Breast epithelium (tissue), 4 donors: ENCODE results near the gene IRF5. TPM values are rescaled to one million over a fixed set of nuclear protein-coding genes. Genes with fewer than 3 reads are reported as not detected.

Source experiments
- DNase-seq, 2 donors: peaks; one replicate each; pipeline ENCODE4 v3.0.0-alpha.2; 2019; ENCODE audit warnings: low spot score in 2 of 2
- H3K27ac ChIP-seq, 2 donors: fragments of 200-600 bp; sonication (generic) in 1 of 2; one replicate each; pipeline ENCODE4 v1.5.1; 2016 to 2019; ENCODE audit warnings: mild to moderate bottlenecking in 1 of 2
- H3K27me3 ChIP-seq, 2 donors: fragments of 200-600 bp; sonication (generic) in 1 of 2; one replicate each; pipeline versions ENCODE4 v1.5.1 to v1.6.0; 2017 to 2019; ENCODE audit warnings: control low read depth in 1 of 2, mild to moderate bottlenecking in 1 of 2
- H3K36me3 ChIP-seq: fragments of 200-600 bp; one replicate; pipeline ENCODE4 v1.5.1; 2019
- H3K4me1 ChIP-seq, 2 donors: fragments of 200-600 bp; sonication (generic); one replicate each; pipeline ENCODE4 v1.5.1; 2016 to 2019; ENCODE audit warnings: control low read depth in 1 of 2
- H3K4me3 ChIP-seq, 3 donors: fragments of 200-600 bp; sonication (generic); 1 replicate in 2 of 3; 2 replicates in 1 of 3; pipeline ENCODE4 v1.5.1; 2016 to 2019; ENCODE audit warnings: mild to moderate bottlenecking in 3 of 3, moderate library complexity in 2 of 3
- H3K9me3 ChIP-seq, 2 donors: fragments of 200-600 bp; sonication (generic) in 1 of 2; one replicate each; pipeline ENCODE4 v1.5.1; 2016 to 2019; ENCODE audit warnings: control low read depth in 1 of 2
- POLR2A ChIP-seq: fragments of 450-650 bp; IDR thresholded peaks from one replicate; pipeline ENCODE4 v1.6.1; 2016; ENCODE audit warnings: antibody characterized with exemption, mild to moderate bottlenecking, moderate library complexity
- POLR2AphosphoS5 ChIP-seq, 3 donors: sonication (generic); formaldehyde crosslinking; IDR thresholded peaks; one replicate each; pipeline ENCODE4 v1.6.1; 2017; ENCODE audit warnings: antibody characterized with exemption in 3 of 3
- intact Hi-C: fragments of 100-400 bp; cut with DNase I; formaldehyde crosslinking; loops from one replicate; pipeline ENCODE4 v1.15.1; 2023; ENCODE audit warnings: low total_unique reads
- total RNA-seq, 3 donors: library from RNA; depleted of rRNA; stranded (reverse); fragments of >200 nt; gene quantifications; one replicate each; pipeline ENCODE4 v1.1.0, GENCODE V29; 2016
- TF ChIP-seq, protein P1 (sequence below), 3 donors: fragments of 450-650 bp; IDR thresholded peaks; one replicate each; pipeline ENCODE4 v1.5.1; 2016 to 2017; ENCODE audit warnings: antibody characterized with exemption in 3 of 3, mild to moderate bottlenecking in 3 of 3, moderate library complexity in 3 of 3

The IRF5 gene
- total RNA-seq, 3 donors from 2014 or later = 4.6 to 19.4 (median 11.1) TPM

DNA sequence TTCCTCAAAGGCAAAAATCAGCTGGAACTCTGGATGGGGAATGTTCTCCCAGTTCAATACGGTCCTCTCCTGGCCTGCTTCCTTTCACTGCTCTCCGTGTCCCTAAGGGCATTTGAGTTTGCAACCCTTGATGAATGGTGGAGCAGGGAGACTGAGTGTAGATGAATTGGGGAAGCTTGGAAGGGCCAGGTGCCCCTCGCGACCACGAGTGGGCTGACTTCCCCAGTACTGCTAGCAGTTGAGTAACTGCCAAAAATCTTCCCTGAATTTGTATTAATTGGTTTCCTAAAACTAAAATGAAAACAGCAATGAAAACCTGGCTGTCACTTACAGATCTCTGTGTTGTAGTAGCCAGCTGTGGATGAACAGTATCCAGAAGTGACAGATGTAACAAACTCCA is 13.6 kb downstream of the IRF5 start:
- TF ChIP-seq, protein P1, sequence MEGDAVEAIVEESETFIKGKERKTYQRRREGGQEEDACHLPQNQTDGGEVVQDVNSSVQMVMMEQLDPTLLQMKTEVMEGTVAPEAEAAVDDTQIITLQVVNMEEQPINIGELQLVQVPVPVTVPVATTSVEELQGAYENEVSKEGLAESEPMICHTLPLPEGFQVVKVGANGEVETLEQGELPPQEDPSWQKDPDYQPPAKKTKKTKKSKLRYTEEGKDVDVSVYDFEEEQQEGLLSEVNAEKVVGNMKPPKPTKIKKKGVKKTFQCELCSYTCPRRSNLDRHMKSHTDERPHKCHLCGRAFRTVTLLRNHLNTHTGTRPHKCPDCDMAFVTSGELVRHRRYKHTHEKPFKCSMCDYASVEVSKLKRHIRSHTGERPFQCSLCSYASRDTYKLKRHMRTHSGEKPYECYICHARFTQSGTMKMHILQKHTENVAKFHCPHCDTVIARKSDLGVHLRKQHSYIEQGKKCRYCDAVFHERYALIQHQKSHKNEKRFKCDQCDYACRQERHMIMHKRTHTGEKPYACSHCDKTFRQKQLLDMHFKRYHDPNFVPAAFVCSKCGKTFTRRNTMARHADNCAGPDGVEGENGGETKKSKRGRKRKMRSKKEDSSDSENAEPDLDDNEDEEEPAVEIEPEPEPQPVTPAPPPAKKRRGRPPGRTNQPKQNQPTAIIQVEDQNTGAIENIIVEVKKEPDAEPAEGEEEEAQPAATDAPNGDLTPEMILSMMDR (IDR thresholded peaks at IDR 0.05) = no peak
- TF ChIP-seq POLR2AphosphoS5 (IDR thresholded peaks at IDR 0.05) (no peak), POLR2A (no peak)
- Histone ChIP-seq H3K4me3 (no peak overlapping the region), H3K27me3 (no peaks in the 10 kb centered on the region), H3K27ac (no peak overlapping the region), H3K9me3 (no peaks in the 10 kb centered on the region), H3K4me1 (no peaks in the 10 kb centered on the region), H3K36me3 (no peaks in the 10 kb centered on the region)
- intact Hi-C loops = no loop called here
- DNase-seq = no peak

DNA sequence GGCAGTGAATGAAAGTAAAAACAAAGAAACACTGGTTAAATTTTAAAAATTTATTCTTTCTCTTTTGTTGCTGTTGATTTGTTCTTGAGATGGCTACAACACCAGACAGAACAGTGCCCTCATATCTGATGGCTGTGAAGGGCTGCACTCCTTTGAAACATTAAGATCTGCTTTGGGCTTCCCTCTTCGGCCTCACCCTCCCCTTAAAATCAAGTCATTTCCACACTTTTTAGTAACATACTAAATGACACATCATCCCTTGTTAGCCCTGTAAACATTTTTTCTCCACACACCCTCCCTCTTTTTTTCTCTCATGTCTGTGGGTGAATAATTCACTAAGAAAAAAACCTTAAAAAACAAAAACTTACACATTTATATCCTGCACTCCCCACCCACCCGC is 16.4 kb downstream of the IRF5 start:
- H3K36me3 ChIP-seq = no peaks in the 10 kb centered on the region
- H3K27ac ChIP-seq = no peak overlapping the region
- intact Hi-C loops = no loop called here

DNA sequence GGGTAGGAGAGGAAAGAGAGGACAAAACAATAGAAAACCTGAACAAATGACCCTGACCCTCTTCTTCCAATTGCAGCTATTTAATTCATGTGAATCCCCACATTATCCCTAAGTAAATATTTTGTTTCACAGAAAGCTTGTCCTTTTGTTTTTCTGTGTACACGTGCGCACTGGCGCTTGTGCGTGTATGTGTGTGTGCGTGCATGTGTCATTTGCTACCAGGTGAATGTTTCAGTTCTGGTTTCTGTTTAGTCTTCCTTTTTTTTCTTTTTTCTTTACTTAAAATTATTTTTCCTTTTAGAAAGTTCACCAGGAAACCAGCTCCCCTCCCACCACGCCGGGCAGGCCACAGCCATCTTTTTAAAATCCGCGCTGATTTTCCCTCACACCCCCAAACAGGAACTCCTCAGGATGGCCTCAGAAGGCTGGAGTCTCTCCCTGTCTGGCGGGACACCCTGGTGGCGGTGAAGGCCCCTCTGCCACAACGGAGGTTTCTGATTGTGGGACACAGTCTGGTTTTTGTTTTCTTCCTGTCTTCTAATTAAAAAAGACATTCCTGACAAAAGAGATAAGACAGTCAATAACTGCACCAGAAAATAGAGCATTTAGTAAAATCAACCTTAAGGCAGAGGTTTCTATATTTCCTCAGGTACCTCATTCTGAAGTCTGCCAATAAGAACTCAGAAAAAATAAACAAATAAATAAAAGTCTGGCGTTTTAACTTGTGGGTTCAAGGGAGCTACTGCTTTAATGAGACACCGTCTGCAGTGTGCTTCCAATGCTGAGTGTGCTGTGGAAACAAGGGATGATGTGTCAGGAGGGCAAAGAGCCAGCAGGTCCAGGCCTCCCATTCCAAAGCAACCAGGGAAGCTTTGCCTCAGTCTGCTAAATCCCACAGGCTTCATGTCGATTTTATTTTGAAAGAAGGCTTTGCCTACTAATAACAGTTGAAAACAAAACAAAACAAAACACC is 17.4 kb downstream of the IRF5 start:
- TF ChIP-seq POLR2A (no peak), POLR2AphosphoS5 (IDR thresholded peaks at IDR 0.05) (no peak)
- TF ChIP-seq, protein P1 (IDR thresholded peaks at IDR 0.05) = no peak
- intact Hi-C loops = no loop called here
- no peaks in the 10 kb centered on the region for H3K9me3 ChIP-seq
- H3K27me3 ChIP-seq = no peaks in the 10 kb centered on the region
- no peak overlapping the region for H3K27ac ChIP-seq
- no peaks in the 10 kb centered on the region for H3K36me3 ChIP-seq
- H3K4me1 ChIP-seq = no peaks in the 10 kb centered on the region
- no peak overlapping the region for H3K4me3 ChIP-seq
- no peak for DNase-seq

More for the DNA sequence above, 16.4 kb downstream of the IRF5 start:
- TF ChIP-seq POLR2AphosphoS5 (IDR thresholded peaks at IDR 0.05) = no peak
- no peak for TF ChIP-seq POLR2A
- TF ChIP-seq, protein P1 (IDR thresholded peaks at IDR 0.05) = no peak
- Histone ChIP-seq H3K4me1 (no peaks in the 10 kb centered on the region), H3K4me3 (no peak overlapping the region), H3K27me3 (no peaks in the 10 kb centered on the region), H3K9me3 (no peaks in the 10 kb centered on the region)
- DNase-seq = no peak

DNA sequence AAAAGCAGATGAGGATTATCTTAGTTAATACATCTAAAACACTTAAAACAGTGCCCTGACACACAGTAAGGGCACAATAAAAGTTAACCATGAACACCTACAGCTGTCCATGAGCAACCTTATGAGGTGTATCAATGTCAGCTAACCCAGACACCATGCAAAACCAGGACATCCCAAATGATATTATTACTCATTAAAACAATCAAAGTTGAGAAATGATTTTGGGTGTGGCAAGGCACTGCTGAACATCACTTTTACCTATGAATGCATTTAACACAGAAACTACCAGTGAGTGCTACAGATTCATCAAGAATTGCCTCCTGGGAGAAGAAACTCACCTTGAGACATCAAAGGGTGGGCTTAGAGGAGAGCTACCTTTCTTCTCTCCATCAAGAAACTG is 18.3 kb downstream of the IRF5 start:
- Histone ChIP-seq H3K9me3 (no peaks in the 10 kb centered on the region), H3K27me3 (no peaks in the 10 kb centered on the region), H3K27ac (no peak overlapping the region), H3K4me1 (no peaks in the 10 kb centered on the region), H3K36me3 (no peaks in the 10 kb centered on the region), H3K4me3 (no peak overlapping the region)
- no peak for DNase-seq
- TF ChIP-seq, protein P1 (IDR thresholded peaks at IDR 0.05) = no peak
- TF ChIP-seq POLR2A (no peak), POLR2AphosphoS5 (IDR thresholded peaks at IDR 0.05) (no peak)
- intact Hi-C loops = no loop called here

DNA sequence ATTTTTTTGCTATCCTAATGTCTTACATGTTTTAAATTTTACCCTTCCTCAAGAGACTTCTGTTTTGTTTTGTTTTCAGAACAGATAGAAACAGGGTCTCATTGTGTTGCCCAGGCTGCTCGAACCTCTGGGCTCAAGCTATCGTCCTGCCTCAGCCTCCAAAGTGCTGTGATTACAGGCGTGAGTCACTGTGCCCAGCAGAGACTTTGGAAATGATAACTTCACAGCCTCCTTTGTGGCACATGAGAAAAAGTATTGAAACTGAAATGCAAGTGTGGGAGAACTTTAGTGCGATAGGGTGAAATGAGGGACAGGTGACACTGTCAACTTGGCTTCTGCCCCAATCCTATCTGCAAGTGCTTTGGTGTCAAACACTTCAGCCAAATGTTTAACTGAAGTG is 21.6 kb downstream of the IRF5 start:
- H3K4me3 ChIP-seq = no peak overlapping the region
- no peaks in the 10 kb centered on the region for H3K4me1 ChIP-seq
- no peaks in the 10 kb centered on the region for H3K36me3 ChIP-seq
- H3K27me3 ChIP-seq = no peaks in the 10 kb centered on the region
- H3K27ac ChIP-seq = no peak overlapping the region
- intact Hi-C loops = no loop called here
- no peak for DNase-seq
- TF ChIP-seq POLR2A (no peak), POLR2AphosphoS5 (IDR thresholded peaks at IDR 0.05) (no peak)
- TF ChIP-seq, protein P1 (IDR thresholded peaks at IDR 0.05) = no peak
- H3K9me3 ChIP-seq = no peaks in the 10 kb centered on the region
